Adrenal gland (tissue), 12 donors: Measurements from ENCODE around the gene OR8B12. TPM values are rescaled to one million over a fixed set of nuclear protein-coding genes. Genes with fewer than 3 reads are reported as not detected.

Experiments
- DNase-seq, 7 donors: peaks; one replicate each; pipeline ENCODE4 v3.0.0-alpha.2; 2019 to 2020
- H3K27ac ChIP-seq, 5 donors: fragments of 200-600 bp; sonication (generic) in 4 of 5; 1 replicate in 3 of 5; 2 replicates in 2 of 5; pipeline versions ENCODE4 v1.5.1 to v1.8.0; 2016 to 2020; ENCODE audit warnings: mild to moderate bottlenecking in 1 of 5
- H3K27me3 ChIP-seq: fragments of 200-600 bp; 2 replicates; pipeline ENCODE4 v1.8.0; 2021
- H3K36me3 ChIP-seq, 2 donors: fragments of 200-600 bp; replicated peaks in 1 of 2; 1 replicate in 1 of 2; 2 replicates in 1 of 2; pipeline versions ENCODE4 v1.5.1 to v1.8.0; 2018 to 2022
- H3K4me1 ChIP-seq, 2 donors: fragments of 200-600 bp; replicated peaks in 1 of 2; 1 replicate in 1 of 2; 2 replicates in 1 of 2; pipeline versions ENCODE4 v1.5.1 to v1.8.0; 2018 to 2021
- H3K4me3 ChIP-seq, 4 donors: fragments of 200-600 bp; sonication (generic) in 3 of 4; one replicate each; pipeline ENCODE4 v1.5.1; 2016 to 2018
- H3K9me3 ChIP-seq, 3 donors: fragments of 200-600 bp; sonication (generic) in 1 of 3; replicated peaks in 1 of 3; 1 replicate in 2 of 3; 2 replicates in 1 of 3; pipeline versions ENCODE4 v1.5.1 to v1.8.0; 2016 to 2021
- CTCF ChIP-seq, 6 experiments: fragments of 450-650 bp in 4 of 6; fragments of 200-600 bp in 2 of 6; sonication (generic) in 1 of 6; IDR thresholded peaks; 1 replicate in 5 of 6; 2 replicates in 1 of 6; pipeline versions ENCODE4 v1.5.1 to v1.8.0; 2016 to 2021; ENCODE audit warnings: antibody characterized with exemption in 6 of 6, mild to moderate bottlenecking in 2 of 6, moderate library complexity in 1 of 6
- POLR2A ChIP-seq, 2 donors: fragments of 450-650 bp; IDR thresholded peaks; one replicate each; pipeline ENCODE4 v1.6.1; 2017; ENCODE audit warnings: antibody characterized with exemption in 2 of 2, mild to moderate bottlenecking in 2 of 2, moderate library complexity in 1 of 2
- WGBS, 4 donors: extraction: QIAGEN DNeasy Blood & Tissue Kit in 2 of 4; methylation state at CpG; one replicate each; pipeline versions ENCODE4 v1.1.5 to v1.1.7; 2013 to 2017; 5-methylcytosine and 5-hydroxymethylcytosine counted together
- intact Hi-C, 2 donors: fragments of 100-400 bp; cut with DNase I; formaldehyde crosslinking; loops; one replicate each; pipeline versions ENCODE4 v1.14.1 to v1.15.0; 2022 to 2023
- polyA plus RNA-seq, 3 donors: library from polyadenylated mRNA; stranded (reverse); fragments of 200-250 nt in 2 of 3; fragments of 350-450 nt in 1 of 3; fragmentation: Illumina TruSeq in 1 of 3; extraction: RNeasy Lipid Tissue Mini Kit (QIAGEN cat#74804) in 1 of 3; gene quantifications; one replicate each; pipeline ENCODE4 v1.2.3, GENCODE V29; 2013 to 2014
- total RNA-seq, 9 donors: library from RNA; depleted of rRNA in 4 of 9; stranded (reverse); fragments of >200 nt in 4 of 9; fragments of 120-200 nt in 1 of 9; fragmentation: NEBNext Ultra II Directional in 1 of 9; extraction: Animal tissue kit (Norgen Biotek cat#: 25700) in 1 of 9; gene quantifications; one replicate each; pipeline versions ENCODE4 v1.1.0 to v1.2.4, GENCODE V29; 2013 to 2023
- donor health status: healthy with polysubstance abuse.
- donor health status: Bipolar disorder and iron deficiency.
- donor health status: DM: yes; HTN: yes; CAD: no.
- donor health status: DM: no; HTN: no; CAD: no.
- donor health status: DM: no; HTN: no; CAD: no.
- donor health status: DM: yes; HTN: yes; CAD: no.

OR8B12 gene
- total and polyA plus RNA-seq, 12 donors, result not detected

GRCh38 chr11:124534051-124534450 is 9.4 kb downstream of the OR8B12 start:
- intact Hi-C loops, result no loop called here
- peaks cover 0 to 4% (median 0%) of the 10 kb centered on the region in 3 donors for H3K9me3 ChIP-seq
- no peak for DNase-seq
- TF ChIP-seq POLR2A (IDR thresholded peaks at IDR 0.05) (no peak), CTCF (IDR thresholded peaks at IDR 0.05) (no peak)
- no peaks in the 10 kb centered on the region for H3K27me3 ChIP-seq
- H3K4me3 ChIP-seq, result no peak overlapping the region
- H3K4me1 ChIP-seq, result no peaks in the 10 kb centered on the region
- 83 to 95% (median 85%) methylated on average over 2 of the region's 2 CpGs for WGBS, 4 donors
- no peak overlapping the region for H3K27ac ChIP-seq
- H3K36me3 ChIP-seq, result no peaks in the 10 kb centered on the region

DNA sequence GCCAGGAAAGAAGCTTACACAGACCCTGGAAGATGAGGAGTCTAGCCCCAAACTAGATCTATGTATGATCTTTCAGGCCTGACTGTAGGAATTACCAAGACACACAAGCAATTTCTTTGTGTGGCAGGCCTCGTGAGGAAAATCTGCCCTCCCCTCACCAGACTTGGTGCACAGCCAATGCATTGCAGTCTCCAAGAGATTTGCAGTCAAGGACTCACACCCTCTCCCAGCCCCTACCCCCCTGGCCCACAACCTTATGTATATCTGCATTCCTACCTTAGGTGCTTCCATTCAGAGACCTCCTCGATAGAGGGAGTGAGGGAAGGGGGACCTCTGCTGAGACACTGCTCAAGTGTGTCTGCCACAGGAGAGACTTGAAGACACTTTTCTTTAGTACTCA is 9.8 kb downstream of the OR8B12 start:
- no peak for DNase-seq
- 49 to 66% (median 61%) methylated on average over 2 of the region's 2 CpGs for WGBS, 4 donors
- TF ChIP-seq CTCF (IDR thresholded peaks at IDR 0.05), result no peak
- no peak for TF ChIP-seq POLR2A (IDR thresholded peaks at IDR 0.05)
- no peaks in the 10 kb centered on the region for H3K27me3 ChIP-seq
- H3K27ac ChIP-seq, result no peak overlapping the region
- no peaks in the 10 kb centered on the region for H3K4me1 ChIP-seq
- H3K9me3 ChIP-seq, result peaks cover 0 to 4% (median 0%) of the 10 kb centered on the region in 3 donors
- intact Hi-C loops, result no loop called here
- no peaks in the 10 kb centered on the region for H3K36me3 ChIP-seq
- H3K4me3 ChIP-seq, result no peak overlapping the region

GRCh38 chr11:124520550-124520854 is 23.0 kb downstream of the OR8B12 start:
- intact Hi-C loops, result no loop called here
- no peaks in the 10 kb centered on the region for H3K36me3 ChIP-seq
- no peak overlapping the region for H3K4me3 ChIP-seq
- no peaks in the 10 kb centered on the region for H3K27me3 ChIP-seq
- no peaks in the 10 kb centered on the region for H3K9me3 ChIP-seq
- no peak overlapping the region for H3K27ac ChIP-seq
- no peak for DNase-seq
- no peaks in the 10 kb centered on the region for H3K4me1 ChIP-seq
- 56 to 62% (median 58%) methylated on average over 1 of the region's 1 CpG for WGBS, 4 donors
- TF ChIP-seq CTCF (IDR thresholded peaks at IDR 0.05) (no peak), POLR2A (IDR thresholded peaks at IDR 0.05) (no peak)

- no peak overlapping the region for H3K4me3 ChIP-seq
- WGBS, 4 donors, result 22 to 31% (median 25%) methylated on average over 2 of the region's 2 CpGs
- intact Hi-C loops, result no loop called here
- no peaks in the 10 kb centered on the region for H3K4me1 ChIP-seq
- no peak overlapping the region for H3K27ac ChIP-seq
- TF ChIP-seq CTCF (IDR thresholded peaks at IDR 0.05), result no peak
- TF ChIP-seq POLR2A (IDR thresholded peaks at IDR 0.05), result no peak
- H3K9me3 ChIP-seq, result no peaks in the 10 kb centered on the region
- DNase-seq, result no peak
- H3K36me3 ChIP-seq, result no peaks in the 10 kb centered on the region
- no peaks in the 10 kb centered on the region for H3K27me3 ChIP-seq
These were observed 23.5 kb downstream of the OR8B12 start for GRCh38 chr11:124519850-124520549.
